Naive thymus-derived CD4-positive, alpha-beta T cell (primary cell): ENCODE results near the gene PSMC6. TPM values are rescaled to one million over a fixed set of nuclear protein-coding genes. Genes with fewer than 3 reads are reported as not detected.

ENCODE experiments used
- ATAC-seq: fragments of 150-1000 bp; cut with Tn5 transposase; 2 replicates; pipeline ENCODE4 v1.10.0; 2021; ENCODE audit warnings: mild to moderate bottlenecking, moderate library complexity
- CTCF ChIA-PET: fragments of 350-600 bp; sonication (Branson Sonifier 250); formaldehyde crosslinking; loops from one replicate; lab custom pipeline; 2021; ENCODE audit warnings: antibody characterized with exemption; lab: Charles Lee
- POLR2A ChIA-PET: fragments of 350-600 bp; sonication (Branson Sonifier 250); formaldehyde crosslinking; loops from one replicate; lab custom pipeline; 2021; ENCODE audit warnings: antibody characterized with exemption, inconsistent platforms; lab: Charles Lee
- DNase-seq, 9 donors: peaks; one replicate each; pipeline versions ENCODE4 v3.0.0 to v3.0.0-alpha.2; 2020 to 2022; ENCODE audit warnings: mixed read lengths in 1 of 9
- H3K27ac ChIP-seq: one replicate; pipeline ENCODE4 v1.7.0; 2013; ENCODE audit warnings: mild to moderate bottlenecking, low read depth, low read length, moderate library complexity
- H3K27me3 ChIP-seq, 2 donors: one replicate each; pipeline ENCODE4 v1.7.0; 2013; ENCODE audit warnings: low read length in 2 of 2, mild to moderate bottlenecking in 2 of 2, moderate library complexity in 2 of 2; ENCODE audit not compliant: control insufficient read depth in 2 of 2, insufficient read depth in 2 of 2
- H3K36me3 ChIP-seq, 3 experiments: 1 replicate in 2 of 3; 2 replicates in 1 of 3; pipeline ENCODE4 v1.7.0; 2013; ENCODE audit warnings: low read length in 3 of 3, mild to moderate bottlenecking in 3 of 3, moderate library complexity in 1 of 3; ENCODE audit not compliant: insufficient read depth in 3 of 3, control insufficient read depth in 2 of 3
- H3K4me1 ChIP-seq, 2 donors: one replicate each; pipeline ENCODE4 v1.7.0; 2013; ENCODE audit warnings: low read length in 2 of 2, mild to moderate bottlenecking in 2 of 2, moderate library complexity in 1 of 2; ENCODE audit not compliant: control insufficient read depth in 2 of 2, insufficient read depth in 2 of 2
- H3K4me3 ChIP-seq: 2 replicates; pipeline ENCODE4 v1.7.0; 2013; ENCODE audit warnings: mild to moderate bottlenecking, low read length
- H3K9me3 ChIP-seq, 3 experiments: 1 replicate in 2 of 3; 2 replicates in 1 of 3; pipeline ENCODE4 v1.7.0; 2013; ENCODE audit warnings: low read length in 3 of 3; ENCODE audit not compliant: control insufficient read depth in 2 of 3
- H3K27ac Mint-ChIP-seq, 9 donors: one replicate each; pipeline ENCODE4 v1.8.0; 2020 to 2022; ENCODE audit warnings: mixed read lengths in 9 of 9, mild to moderate bottlenecking in 8 of 9, moderate library complexity in 5 of 9, inconsistent platforms in 2 of 9
- H3K27me3 Mint-ChIP-seq, 5 donors: one replicate each; pipeline ENCODE4 v1.8.0; 2021 to 2022; ENCODE audit warnings: mixed read lengths in 5 of 5, mild to moderate bottlenecking in 1 of 5
- H3K36me3 Mint-ChIP-seq, 5 donors: one replicate each; pipeline ENCODE4 v1.8.0; 2020 to 2022; ENCODE audit warnings: mixed read lengths in 5 of 5, mild to moderate bottlenecking in 3 of 5, inconsistent platforms in 1 of 5
- H3K4me1 Mint-ChIP-seq, 7 donors: one replicate each; pipeline ENCODE4 v1.8.0; 2020 to 2022; ENCODE audit warnings: mixed read lengths in 7 of 7, mild to moderate bottlenecking in 3 of 7, inconsistent platforms in 1 of 7
- H3K4me3 Mint-ChIP-seq, 10 donors: one replicate each; pipeline ENCODE4 v1.8.0; 2020 to 2022; ENCODE audit warnings: mild to moderate bottlenecking in 10 of 10, mixed read lengths in 10 of 10, moderate library complexity in 6 of 10, inconsistent platforms in 2 of 10
- H3K9me3 Mint-ChIP-seq, 11 donors: one replicate each; pipeline ENCODE4 v1.8.0; 2020 to 2022; ENCODE audit warnings: mixed read lengths in 11 of 11, mild to moderate bottlenecking in 4 of 11, inconsistent platforms in 1 of 11, moderate library complexity in 1 of 11
- intact Hi-C, 2 donors: fragments of 100-400 bp; cut with micrococcal nuclease; formaldehyde crosslinking; loops; one replicate each; pipeline ENCODE4 v1.15.1; 2023
- polyA plus RNA-seq, 2 donors: library from polyadenylated mRNA; unstranded; fragments of 300-500 nt; fragmentation: Illumina TruSeq; gene quantifications; one replicate each; pipeline ENCODE4 v1.2.3, GENCODE V29; 2021
- total RNA-seq, 6 experiments: library from RNA in 5 of 6; stranded (reverse) in 5 of 6; gene quantifications; 1 replicate in 5 of 6; 2 replicates in 1 of 6; pipeline ENCODE4 v1.2.3 and lab custom pipeline; 2021 to 2026

Gene PSMC6
- total and polyA plus RNA-seq, 7 experiments from 2014 or later = 63.8 to 131 (median 85.3) TPM

GRCh38 chr14:52733824-52734223 lies 26.8 kb downstream of the PSMC6 start:
- CTCF ChIA-PET = no interaction called here
- DNase-seq (no peak), ATAC-seq (no peak)
- intact Hi-C loops = loop anchor here in 1 of 2 donors (5.0 kb wide), 2 partner anchors 418 to 887 kb away; partner anchors contain the start of gene DDHD1
- peak overlapping the region in 5 of 10 donors; percentile 2 to 69 (median 54) for H3K4me3 Mint-ChIP-seq
- H3K27me3 ChIP-seq = no peaks in the 10 kb centered on the region
- H3K27me3 Mint-ChIP-seq = no peaks in the 10 kb centered on the region
- no peaks in the 10 kb centered on the region for H3K9me3 ChIP-seq
- peaks cover 0 to 23% (median 0%) of the 10 kb centered on the region in 3 experiments for H3K36me3 ChIP-seq
- H3K4me1 ChIP-seq = peaks cover 31% of the 10 kb centered on the region in 2 donors
- POLR2A ChIA-PET = no interaction called here
- no peak overlapping the region for H3K4me3 ChIP-seq
- peaks cover 0 to 8% (median 0%) of the 10 kb centered on the region in 11 donors for H3K9me3 Mint-ChIP-seq
- H3K27ac Mint-ChIP-seq = peak overlapping the region in 5 of 9 donors; percentile 40 to 81 (median 76)
- H3K4me1 Mint-ChIP-seq = peaks cover 33 to 77% (median 62%) of the 10 kb centered on the region in 7 donors
- no peak overlapping the region for H3K27ac ChIP-seq
- H3K36me3 Mint-ChIP-seq = peaks cover 6 to 41% (median 35%) of the 10 kb centered on the region in 5 donors

- intact Hi-C loops = no loop called here
- peaks cover 0 to 8% (median 0%) of the 10 kb centered on the region in 11 donors for H3K9me3 Mint-ChIP-seq
- ATAC-seq = no peak
- ChIA-PET POLR2A (interaction anchor here (0.6 to 2.2 kb wide), 5 partner anchors 8 to 373 kb away, joined by 3 to 9 read pairs (median 4); partner anchors contain the start of genes GPR137C and TXNDC16), CTCF (interaction anchor here (0.6 kb wide), 1 partner anchor 34 kb away, joined by 3 read pairs; no protein-coding TSS in a partner anchor)
- peaks cover 6 to 48% (median 37%) of the 10 kb centered on the region in 5 donors for H3K36me3 Mint-ChIP-seq
- no peak overlapping the region for H3K4me3 ChIP-seq
- peak overlapping the region in 8 of 9 donors; percentile 73 to 100 (median 86) for H3K27ac Mint-ChIP-seq
- H3K27ac ChIP-seq = peak overlapping the region; percentile 19
- H3K4me1 Mint-ChIP-seq = peaks cover 41 to 95% (median 77%) of the 10 kb centered on the region in 7 donors
- no peak for DNase-seq
- no peaks in the 10 kb centered on the region for H3K27me3 ChIP-seq
- no peaks in the 10 kb centered on the region for H3K27me3 Mint-ChIP-seq
- H3K9me3 ChIP-seq = no peaks in the 10 kb centered on the region
- peaks cover 42 to 47% of the 10 kb centered on the region in 2 donors for H3K4me1 ChIP-seq
- H3K4me3 Mint-ChIP-seq = peak overlapping the region; percentile 1 to 73 (median 50)
- peaks cover 0 to 17% (median 0%) of the 10 kb centered on the region in 3 experiments for H3K36me3 ChIP-seq
Measured at GRCh38 chr14:52735921-52736489, 29.0 kb downstream of the PSMC6 start.

GRCh38 chr14:52738409-52738808 lies 31.4 kb downstream of the PSMC6 start:
- H3K36me3 ChIP-seq = peaks cover 0 to 11% (median 0%) of the 10 kb centered on the region in 3 experiments
- peaks cover 50 to 54% of the 10 kb centered on the region in 2 donors for H3K4me1 ChIP-seq
- peaks cover 0 to 8% (median 0%) of the 10 kb centered on the region in 11 donors for H3K9me3 Mint-ChIP-seq
- H3K4me3 ChIP-seq = no peak overlapping the region
- H3K36me3 Mint-ChIP-seq = peaks cover 2 to 36% (median 36%) of the 10 kb centered on the region in 5 donors
- ATAC-seq = no peak
- peak overlapping the region in 8 of 9 donors; percentile 53 to 100 (median 84) for H3K27ac Mint-ChIP-seq
- peaks cover 48 to 96% (median 81%) of the 10 kb centered on the region in 7 donors for H3K4me1 Mint-ChIP-seq
- H3K27me3 ChIP-seq = no peaks in the 10 kb centered on the region
- intact Hi-C loops = no loop called here
- H3K9me3 ChIP-seq = no peaks in the 10 kb centered on the region
- H3K27ac ChIP-seq = peak overlapping the region; percentile 11
- H3K4me3 Mint-ChIP-seq = peak overlapping the region in 8 of 10 donors; percentile 5 to 65 (median 44)
- CTCF ChIA-PET = interaction anchor here (0.7 kb wide), 1 partner anchor 846 kb away, joined by 3 read pairs; no protein-coding TSS in a partner anchor
- POLR2A ChIA-PET = interaction anchor here (1.0 to 7.2 kb wide), 2 partner anchors 11 to 43 kb away, joined by 3 to 119 read pairs; partner anchors contain the start of genes ERO1A and STYX
- no peaks in the 10 kb centered on the region for H3K27me3 Mint-ChIP-seq
- DNase-seq = peak in 2 of 9 donors; percentile 20 to 25

GRCh38 chr14:52740751-52741150 lies 33.8 kb downstream of the PSMC6 start:
- ATAC-seq = no peak
- Histone ChIP-seq H3K9me3 (no peaks in the 10 kb centered on the region), H3K4me1 (peaks cover 53 to 63% of the 10 kb centered on the region in 2 donors), H3K36me3 (peaks cover 0 to 5% (median 0%) of the 10 kb centered on the region in 3 experiments), H3K4me3 (no peak overlapping the region), H3K27me3 (no peaks in the 10 kb centered on the region), H3K27ac (peak overlapping the region; percentile 22)
- H3K4me3 Mint-ChIP-seq = peak overlapping the region in 7 of 10 donors; percentile 16 to 93 (median 77)
- peak overlapping the region in 8 of 9 donors; percentile 56 to 100 (median 94) for H3K27ac Mint-ChIP-seq
- peaks cover 0 to 8% (median 0%) of the 10 kb centered on the region in 11 donors for H3K9me3 Mint-ChIP-seq
- POLR2A ChIA-PET = interaction anchor here (1.1 to 7.2 kb wide), 6 partner anchors 13 to 50 kb away, joined by 4 to 119 read pairs (median 8); partner anchors contain the start of genes GNPNAT1 and STYX
- intact Hi-C loops = loop anchor here (1.0 to 5.0 kb wide), 7 partner anchors 10 to 188 kb away; partner anchors contain the start of genes GNPNAT1 (in 1 of the 2), GPR137C (in 1 of the 2), PSMC6 (in 1 of the 2) and STYX (in 1 of the 2)
- DNase-seq = no peak
- peaks cover 47 to 92% (median 77%) of the 10 kb centered on the region in 7 donors for H3K4me1 Mint-ChIP-seq
- peaks cover 0 to 34% (median 23%) of the 10 kb centered on the region in 5 donors for H3K36me3 Mint-ChIP-seq
- CTCF ChIA-PET = interaction anchor here (1.1 kb wide), 1 partner anchor 9 kb away, joined by 3 read pairs; no protein-coding TSS in a partner anchor
- H3K27me3 Mint-ChIP-seq = no peaks in the 10 kb centered on the region

GRCh38 chr14:52741865-52742264 lies 34.9 kb downstream of the PSMC6 start:
- Histone ChIP-seq H3K36me3 (peaks cover under 1 to 7% (median 4%) of the 10 kb centered on the region in 3 experiments), H3K4me3 (peak overlapping the region; percentile 54), H3K27ac (peak overlapping the region; percentile 68), H3K27me3 (no peaks in the 10 kb centered on the region), H3K9me3 (no peaks in the 10 kb centered on the region), H3K4me1 (peaks cover 48 to 64% of the 10 kb centered on the region in 2 donors)
- intact Hi-C loops = loop anchor here (1.0 to 5.0 kb wide), 8 partner anchors 9 to 190 kb away; partner anchors contain the start of genes PSMC6 (in 2 of the 2), STYX (in 2 of the 2), GNPNAT1 (in 1 of the 2) and GPR137C (in 1 of the 2)
- H3K9me3 Mint-ChIP-seq = peaks cover 0 to 8% (median 0%) of the 10 kb centered on the region in 11 donors
- peak in 7 of 9 donors; percentile 13 to 52 (median 40) for DNase-seq
- ATAC-seq = peak; percentile 60
- peaks cover 42 to 90% (median 74%) of the 10 kb centered on the region in 7 donors for H3K4me1 Mint-ChIP-seq
- no peaks in the 10 kb centered on the region for H3K27me3 Mint-ChIP-seq
- peaks cover 0 to 36% (median 31%) of the 10 kb centered on the region in 5 donors for H3K36me3 Mint-ChIP-seq
- CTCF ChIA-PET = interaction anchor here (0.6 to 1.2 kb wide), 6 partner anchors 10 to 186 kb away, joined by 3 to 5 read pairs (median 3); no protein-coding TSS in a partner anchor
- H3K4me3 Mint-ChIP-seq = peak overlapping the region; percentile 75 to 93 (median 84)
- H3K27ac Mint-ChIP-seq = peak overlapping the region; percentile 92 to 100 (median 96)
- POLR2A ChIA-PET = interaction anchor here (0.6 to 7.2 kb wide), 16 partner anchors 14 to 721 kb away, joined by 3 to 119 read pairs (median 7); partner anchors contain the start of genes DDHD1, ERO1A, GNPNAT1 and PSMC6
